SHP77 treated with DMSO at 0.1 percent for 48 hours (cell line): ENCODE data around the gene HS3ST5.
"Not testable (repeated sequence)": the region's sequence is repeated elsewhere in the genome, so short reads cannot be mapped to it uniquely, and the experiment has no call there.

Source experiments
- DNase-seq: peaks from one replicate; lab custom pipeline; 2025; lab: John Stamatoyannopoulos, UW

HS3ST5 gene

GRCh38 chr6:114153448-114153847 is 189.4 kb downstream of the HS3ST5 start:
- DNase-seq, result no peak

- DNase-seq, result no peak
Observed at GRCh38 chr6:114151064-114151690, 191.6 kb downstream of the HS3ST5 start.

GRCh38 chr6:114149182-114149581 is 193.6 kb downstream of the HS3ST5 start:
- not testable (repeated sequence) for DNase-seq

- no peak for DNase-seq
Observed at GRCh38 chr6:114144887-114145851, 197.7 kb downstream of the HS3ST5 start.

GRCh38 chr6:114142258-114142657 is 200.6 kb downstream of the HS3ST5 start:
- DNase-seq, result no peak

GRCh38 chr6:114140416-114140815 is 202.4 kb downstream of the HS3ST5 start:
- no peak for DNase-seq

- no peak for DNase-seq
Observed at GRCh38 chr6:114138577-114139248, 204.1 kb downstream of the HS3ST5 start.

- no peak for DNase-seq
Observed at GRCh38 chr6:114135363-114135971, 207.4 kb downstream of the HS3ST5 start.

GRCh38 chr6:114133816-114134215 is 209.0 kb downstream of the HS3ST5 start:
- DNase-seq, result no peak

GRCh38 chr6:114131945-114132344 is 210.9 kb downstream of the HS3ST5 start:
- no peak for DNase-seq

- DNase-seq, result no peak
Observed at GRCh38 chr6:114125576-114125975, 217.2 kb downstream of the HS3ST5 start.

- no peak for DNase-seq
Observed at GRCh38 chr6:114121913-114122662, 220.7 kb downstream of the HS3ST5 start.

GRCh38 chr6:114119056-114119455 is 223.8 kb downstream of the HS3ST5 start:
- no peak for DNase-seq

- DNase-seq, result no peak
Observed at GRCh38 chr6:114115652-114116051, 227.2 kb downstream of the HS3ST5 start.

GRCh38 chr6:114108119-114109002 is 234.5 kb downstream of the HS3ST5 start:
- DNase-seq, result peak; percentile 21

GRCh38 chr6:114106020-114106419 is 236.8 kb downstream of the HS3ST5 start:
- DNase-seq, result no peak

- no peak for DNase-seq
Observed at GRCh38 chr6:114101255-114101654, 241.6 kb downstream of the HS3ST5 start.

GRCh38 chr6:114100215-114100994 is 242.4 kb downstream of the HS3ST5 start:
- no peak for DNase-seq

- DNase-seq, result peak; percentile 26
Observed at GRCh38 chr6:114096561-114097172, 246.2 kb downstream of the HS3ST5 start.
